ENCODE data around the gene ELF2.
A peak's percentile ranks its signal among the peaks of the same experiment; 100 is the strongest.

Gene ELF2

GRCh38 chr4:139154538-139154937 is 22.5 kb downstream of the ELF2 start:
- no peaks in the 10 kb centered on the region for H3K9me3 ChIP-seq (ENCODE audit: control insufficient read depth, insufficient read depth, low read depth, low read length)
- CTCF ChIA-PET, result interaction anchor here (0.9 to 1.4 kb wide), 4 partner anchors 12 to 441 kb away, joined by 3 to 8 read pairs (median 3); no protein-coding TSS in a partner anchor
- peaks cover 4% of the 10 kb centered on the region; the same call in 1 of the 2 replicates for H3K4me1 ChIP-seq (ENCODE audit: control insufficient read depth, insufficient read depth, low read length)
- TF ChIP-seq ZNF16 (tag by site-specific recombination; IDR thresholded peaks at IDR 0.05; ENCODE audit: low read depth) (no peak), IKZF3 (tag by site-specific recombination; IDR thresholded peaks at IDR 0.05) (no peak), ZNF140 (tag by site-specific recombination; IDR thresholded peaks at IDR 0.05) (no peak)
- POLR2A ChIA-PET, result interaction anchor here (1.2 to 2.4 kb wide), 2 partner anchors 23 to 147 kb away, joined by 3 to 7 read pairs; partner anchors contain the start of genes ELF2 and NAA15
- H3K36me3 ChIP-seq (ENCODE audit: control insufficient read depth in 2 of 2, insufficient read depth in 1 of 2, low read length in 2 of 2), result no peaks in the 10 kb centered on the region; a peak in 1 of 3 replicates
- no peak overlapping the region for H3K27ac ChIP-seq (ENCODE audit: extremely low read depth, low read depth, low read length)
- H3K4me3 ChIP-seq (ENCODE audit: low read depth, low read length), result no peak overlapping the region

GRCh38 chr4:139154134-139154421 is 22.9 kb downstream of the ELF2 start:
- no peaks in the 10 kb centered on the region for H3K9me3 ChIP-seq (ENCODE audit: control insufficient read depth, insufficient read depth, low read depth, low read length)
- no peak for TF ChIP-seq ZNF280C (tag by site-specific recombination; IDR thresholded peaks at IDR 0.05)
- TF ChIP-seq ZNF664 (tag by site-specific recombination; IDR thresholded peaks at IDR 0.05), result peak; percentile 55; the same call in 1 of the 2 replicates
- TF ChIP-seq ZFP41 (tag by site-specific recombination; IDR thresholded peaks at IDR 0.05; ENCODE audit: borderline replicate concordance), result no peak
- no peak for TF ChIP-seq ZNF48 (tag by site-specific recombination; IDR thresholded peaks at IDR 0.05)
- ChIA-PET CTCF (interaction anchor here (0.7 to 1.4 kb wide), 4 partner anchors 12 to 441 kb away, joined by 3 to 8 read pairs (median 3); no protein-coding TSS in a partner anchor), POLR2A (interaction anchor here (1.2 to 2.4 kb wide), 2 partner anchors 23 to 147 kb away, joined by 3 to 7 read pairs; partner anchors contain the start of genes ELF2 and NAA15)
- no peaks in the 10 kb centered on the region; a peak in 1 of 3 replicates for H3K36me3 ChIP-seq (ENCODE audit: control insufficient read depth in 2 of 2, insufficient read depth in 1 of 2, low read length in 2 of 2)
- H3K27ac ChIP-seq (ENCODE audit: extremely low read depth, low read depth, low read length), result no peak overlapping the region
- no peak overlapping the region for H3K4me3 ChIP-seq (ENCODE audit: low read depth, low read length)
- peaks cover 4% of the 10 kb centered on the region; the same call in 1 of the 2 replicates for H3K4me1 ChIP-seq (ENCODE audit: control insufficient read depth, insufficient read depth, low read length)

GRCh38 chr4:139153411-139154133 is 23.4 kb downstream of the ELF2 start:
- CTCF ChIA-PET, result interaction anchor here (0.7 to 1.4 kb wide), 2 partner anchors 52 to 68 kb away, joined by 3 read pairs; no protein-coding TSS in a partner anchor
- TF ChIP-seq ZNF146 (tag by site-specific recombination; IDR thresholded peaks at IDR 0.05), result no peak
- TF ChIP-seq ZNF629 (tag by site-specific recombination; IDR thresholded peaks at IDR 0.05), result no peak
- peak; percentile 30; the same call in 1 of the 2 replicates for TF ChIP-seq PRDM10 (tag by site-specific recombination; IDR thresholded peaks at IDR 0.05)
- TF ChIP-seq REST (tag by site-specific recombination; IDR thresholded peaks at IDR 0.05), result no peak
- no peak for TF ChIP-seq ZNF639 (tag by site-specific recombination; IDR thresholded peaks at IDR 0.05)
- TF ChIP-seq ZNF311 (tag by site-specific recombination; IDR thresholded peaks at IDR 0.05; ENCODE audit: borderline replicate concordance), result no peak
- no peak for TF ChIP-seq ZNF133 (tag by site-specific recombination; IDR thresholded peaks at IDR 0.05)
- TF ChIP-seq KLF16 (tag by site-specific recombination; IDR thresholded peaks at IDR 0.05), result no peak
- no peak for TF ChIP-seq GLI4 (tag by site-specific recombination; IDR thresholded peaks at IDR 0.05)
- no peak for TF ChIP-seq ZNF404 (tag by site-specific recombination; IDR thresholded peaks at IDR 0.05)
- no peak for TF ChIP-seq ZNF366 (tag by site-specific recombination; conservative IDR thresholded peaks at IDR 0.05)
- no peak for TF ChIP-seq ZNF792 (tag by site-specific recombination; IDR thresholded peaks at IDR 0.05)
- no peak for TF ChIP-seq ZFP69B (tag by site-specific recombination; IDR thresholded peaks at IDR 0.05)

More at GRCh38 chr4:139153411-139154133, 23.4 kb downstream of the ELF2 start:
- POLR2A ChIA-PET, result interaction anchor here (2.4 kb wide), 1 partner anchor 24 kb away, joined by 7 read pairs; the partner anchor contains the start of gene ELF2
- peaks cover 4% of the 10 kb centered on the region; the same call in 1 of the 2 replicates for H3K4me1 ChIP-seq (ENCODE audit: control insufficient read depth, insufficient read depth, low read length)
- no peaks in the 10 kb centered on the region for H3K9me3 ChIP-seq (ENCODE audit: control insufficient read depth, insufficient read depth, low read depth, low read length)
- H3K27ac ChIP-seq (ENCODE audit: extremely low read depth, low read depth, low read length), result no peak overlapping the region
- no peaks in the 10 kb centered on the region; a peak in 1 of 3 replicates for H3K36me3 ChIP-seq (ENCODE audit: control insufficient read depth in 2 of 2, insufficient read depth in 1 of 2, low read length in 2 of 2)
- no peak overlapping the region for H3K4me3 ChIP-seq (ENCODE audit: low read depth, low read length)
